GM21515 (cell line): ENCODE data around the gene MIGA1.
A peak's percentile ranks its signal among the peaks of the same experiment; 100 is the strongest.
"Not testable (repeated sequence)": the region's sequence is repeated elsewhere in the genome, so short reads cannot be mapped to it uniquely, and the experiment has no call there.

Experiments
- ATAC-seq: cut with Tn5 transposase; IDR thresholded peaks from one replicate; pipeline ENCODE4 v1.9.1; 2021; ENCODE audit not compliant: unreplicated experiment

MIGA1 gene

DNA sequence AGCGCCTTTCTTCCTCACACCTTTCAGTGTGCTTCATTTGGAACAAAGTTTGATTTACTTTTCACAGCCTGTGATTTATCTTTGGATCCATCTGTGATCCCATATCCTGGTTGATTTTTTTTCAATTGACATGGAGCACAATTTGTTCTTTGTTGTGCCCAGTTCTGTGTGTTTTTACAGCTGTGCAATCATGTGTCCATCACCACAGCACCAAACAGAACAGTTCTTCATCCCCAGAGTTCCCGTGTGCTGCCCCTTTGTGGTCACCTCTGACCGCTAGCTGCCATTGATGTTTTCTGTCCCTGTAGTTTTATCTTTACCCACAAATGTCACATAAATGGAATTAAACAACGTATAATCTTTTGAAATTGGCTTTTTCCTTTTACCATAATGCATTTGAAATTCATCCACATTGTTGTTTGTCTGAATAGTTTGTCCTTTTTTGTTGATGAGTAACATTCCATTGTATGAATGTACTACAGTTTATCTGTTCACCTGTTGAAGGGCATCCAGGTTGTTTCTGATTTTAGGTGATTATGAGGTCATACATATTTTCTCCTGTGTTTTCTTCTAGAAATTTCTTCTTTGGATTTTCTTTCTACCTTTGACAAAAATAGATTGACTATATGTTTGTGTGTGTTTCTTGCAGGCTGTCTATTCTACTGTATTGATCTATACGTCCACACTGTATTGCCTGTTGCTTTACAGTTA lies 17.4 kb downstream of the MIGA1 start:
- no peak for ATAC-seq

DNA sequence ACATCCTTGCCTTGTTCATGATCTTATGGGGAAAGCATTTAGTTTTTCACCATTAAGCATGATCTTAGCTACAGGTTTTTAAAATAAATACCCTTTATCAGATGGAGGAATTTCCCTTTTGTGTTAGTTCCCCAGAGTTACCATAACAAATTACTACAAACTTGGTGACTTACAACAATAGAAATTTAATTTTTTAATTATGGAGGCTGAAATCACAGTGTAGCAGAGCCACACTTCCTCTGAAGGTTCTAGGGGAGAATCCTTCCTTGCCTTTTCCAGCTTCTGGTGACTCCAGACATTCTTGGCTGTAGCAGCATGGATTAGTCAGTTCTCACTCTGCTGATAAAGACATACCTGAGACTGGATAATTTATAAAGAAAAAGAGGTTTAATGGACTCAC lies 18.5 kb downstream of the MIGA1 start:
- no peak for ATAC-seq

DNA sequence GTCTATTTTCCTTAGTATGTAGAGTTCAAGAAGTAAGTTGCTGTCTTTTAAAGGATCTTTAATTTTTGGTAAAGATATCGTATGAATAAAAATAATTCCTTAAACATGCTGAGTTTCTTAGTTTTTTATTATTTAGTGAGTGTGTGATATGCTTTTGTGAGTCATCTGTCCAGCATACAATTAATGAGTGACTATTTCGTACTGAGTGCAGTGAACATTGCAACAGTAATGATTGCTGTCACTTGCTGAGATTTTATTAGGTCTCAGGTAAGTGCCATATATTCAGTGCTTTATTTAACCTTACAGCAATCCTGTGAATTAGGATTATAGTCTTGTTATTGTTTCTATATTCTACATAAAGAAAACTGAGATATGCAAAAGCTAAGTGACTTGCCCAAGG lies 22.6 kb downstream of the MIGA1 start:
- ATAC-seq: no peak

DNA sequence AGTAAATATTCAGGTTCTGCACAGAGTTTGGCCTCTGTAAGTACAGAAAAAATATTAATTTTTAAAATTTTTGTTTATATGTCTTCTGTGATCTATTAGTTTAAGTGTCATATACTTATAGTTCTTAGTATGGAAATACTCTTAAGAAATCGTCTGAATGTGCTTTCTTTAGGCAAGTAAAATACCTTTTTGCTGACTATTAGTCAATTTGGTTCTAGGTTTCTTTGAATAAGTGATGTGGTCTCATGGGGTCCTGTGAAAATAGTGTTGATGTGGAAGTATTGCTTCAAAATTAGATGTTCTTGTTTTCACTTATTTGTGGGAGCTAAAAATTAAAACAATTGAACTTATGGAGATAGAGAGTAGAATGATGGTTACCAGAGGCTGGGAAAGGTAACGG lies 23.9 kb downstream of the MIGA1 start:
- no peak for ATAC-seq

DNA sequence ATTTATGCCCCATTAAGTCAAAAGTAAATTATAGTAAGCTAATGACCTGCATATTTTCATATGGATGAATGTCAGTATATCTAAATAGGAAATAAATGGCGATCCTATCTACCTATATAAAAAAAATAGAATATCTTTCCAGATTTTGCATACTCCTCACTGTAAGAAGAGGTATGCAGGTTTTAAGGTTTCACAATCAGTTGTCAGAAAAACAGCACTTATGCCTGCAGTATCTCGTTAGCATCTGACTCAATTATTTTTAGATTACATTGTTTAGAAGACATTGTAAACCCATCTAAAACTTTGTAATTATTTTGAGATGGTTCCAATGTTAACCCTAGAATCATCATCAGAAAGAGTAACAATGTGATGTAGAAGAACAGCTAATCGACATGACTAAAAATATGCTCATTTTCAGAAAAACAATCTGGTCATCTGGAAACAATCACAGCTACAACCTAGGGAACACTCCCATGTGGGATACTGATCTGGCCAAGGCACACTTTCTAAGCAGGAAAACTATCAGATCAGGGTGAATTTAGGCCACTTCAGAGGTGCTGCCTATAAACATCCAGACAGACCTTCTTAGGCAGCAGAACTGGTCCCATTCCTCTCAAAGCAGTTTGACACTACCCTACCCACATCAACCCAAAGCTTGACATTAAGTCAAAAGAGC lies 30.5 kb downstream of the MIGA1 start:
- ATAC-seq: not testable (repeated sequence)

DNA sequence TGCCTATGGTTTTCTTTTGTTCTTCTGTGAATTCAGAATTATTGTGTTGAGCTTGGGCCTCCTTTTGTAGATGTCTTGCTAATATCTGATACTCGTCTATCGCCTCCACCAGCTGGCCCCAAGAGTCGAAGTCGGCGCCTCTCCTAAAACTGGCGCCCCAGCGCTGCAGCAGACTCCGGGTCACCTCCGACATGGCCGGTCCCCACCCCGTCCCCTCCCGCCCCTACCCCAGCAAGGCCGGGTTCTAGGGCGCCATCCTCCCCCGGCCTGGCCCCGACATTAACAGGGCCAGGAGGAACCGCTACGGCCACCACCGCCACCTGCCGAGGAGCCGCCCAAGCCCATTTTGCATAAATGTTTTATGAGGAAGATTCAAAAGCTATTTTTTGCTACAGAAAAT lies 32.1 kb downstream of the MIGA1 start:
- not testable (repeated sequence) for ATAC-seq

DNA sequence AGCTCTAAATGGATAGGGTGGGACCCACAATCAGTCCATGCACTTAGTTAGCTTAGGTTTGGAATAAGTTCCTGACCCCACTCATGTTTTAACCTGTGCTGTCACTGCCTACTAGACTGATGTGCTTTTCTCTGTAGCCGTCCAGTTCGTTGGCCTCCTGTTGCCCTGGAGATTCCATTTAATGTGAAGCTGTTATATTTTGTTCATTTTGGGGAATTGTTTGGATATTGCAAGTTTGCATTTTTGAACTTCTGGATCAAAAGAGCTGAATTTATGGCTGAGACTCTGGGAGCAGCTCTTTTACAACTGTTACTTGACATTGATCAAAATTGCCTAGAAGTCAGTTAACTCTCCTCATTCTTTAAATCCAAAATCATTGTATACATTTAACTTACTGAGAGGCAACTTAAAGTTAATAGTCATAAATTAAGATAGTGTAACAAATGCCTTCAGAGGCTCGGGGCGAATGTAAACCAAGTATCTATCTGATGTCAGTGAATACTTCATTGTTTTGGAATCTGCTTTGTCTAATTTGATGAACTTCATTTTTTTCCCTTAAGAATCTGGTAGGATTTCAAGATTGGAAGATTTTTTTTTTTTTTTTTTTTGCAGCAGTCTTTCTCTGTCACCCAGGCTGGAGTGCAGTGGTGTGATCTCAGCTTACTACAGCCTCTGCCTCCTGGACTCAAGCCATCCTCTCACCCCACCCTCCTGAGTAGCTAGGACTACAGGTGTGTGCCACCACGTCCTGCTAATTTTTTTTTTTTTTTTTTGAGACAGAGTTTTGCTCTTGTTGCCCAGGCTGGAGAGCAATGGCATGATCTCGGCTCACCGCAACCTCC lies 38.1 kb downstream of the MIGA1 start:
- no peak for ATAC-seq

DNA sequence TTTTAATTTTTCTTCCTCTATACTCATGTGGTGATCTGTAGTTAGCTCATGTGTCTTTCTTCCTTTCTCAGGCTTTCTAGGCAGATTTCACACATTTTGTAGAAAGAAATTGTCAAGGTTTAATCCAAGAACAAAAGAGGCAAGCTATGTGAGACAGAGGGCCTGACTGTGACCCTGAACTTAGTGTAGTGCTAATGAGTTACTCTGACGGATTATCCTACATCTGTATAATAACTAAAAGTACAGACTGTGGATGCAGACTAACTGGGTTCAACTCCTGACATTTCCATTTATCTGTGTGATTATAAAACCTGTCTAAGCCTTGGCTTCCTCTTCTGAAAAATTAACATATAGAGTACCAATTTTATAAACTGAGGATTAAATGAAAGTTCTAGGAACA lies 40.7 kb downstream of the MIGA1 start:
- no peak for ATAC-seq

DNA sequence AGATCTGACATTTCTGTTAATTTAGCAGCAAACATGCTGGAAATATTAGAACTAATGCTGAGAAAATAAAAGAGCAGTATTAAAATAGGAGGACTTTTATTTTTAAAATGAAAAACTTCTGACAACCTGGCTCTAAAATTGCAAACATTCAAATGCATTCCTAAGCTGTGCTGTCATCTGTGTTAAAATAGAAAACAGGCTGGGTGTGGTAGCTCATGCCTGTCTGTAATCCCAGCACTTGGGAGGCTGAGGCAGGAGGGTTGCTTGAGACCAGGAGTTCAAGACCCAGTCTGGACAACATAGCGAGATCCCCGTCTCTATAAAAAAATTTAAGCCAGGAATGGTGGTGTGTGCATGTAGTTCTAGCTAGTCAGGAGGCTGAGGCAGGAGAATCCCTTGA lies 44.6 kb downstream of the MIGA1 start:
- ATAC-seq: no peak

DNA sequence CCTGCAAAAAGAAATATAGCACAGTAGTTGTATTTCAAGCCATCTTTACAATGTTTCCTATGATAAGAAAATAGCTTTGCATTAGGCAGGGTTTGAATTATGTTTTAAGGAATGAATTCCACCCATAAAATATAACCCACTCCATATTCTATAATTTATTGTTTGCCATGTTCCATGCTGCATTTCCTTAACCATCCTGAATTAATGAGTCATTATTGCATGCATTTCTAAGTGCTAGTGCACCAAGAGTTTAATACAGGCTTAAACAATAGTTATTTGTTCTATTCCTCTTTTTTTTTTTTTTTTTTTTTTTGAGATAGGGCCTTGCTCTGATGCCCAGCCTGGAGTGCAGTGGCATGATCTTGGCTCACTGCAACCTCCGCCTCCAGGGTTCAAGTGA lies 45.2 kb downstream of the MIGA1 start:
- ATAC-seq: no peak

DNA sequence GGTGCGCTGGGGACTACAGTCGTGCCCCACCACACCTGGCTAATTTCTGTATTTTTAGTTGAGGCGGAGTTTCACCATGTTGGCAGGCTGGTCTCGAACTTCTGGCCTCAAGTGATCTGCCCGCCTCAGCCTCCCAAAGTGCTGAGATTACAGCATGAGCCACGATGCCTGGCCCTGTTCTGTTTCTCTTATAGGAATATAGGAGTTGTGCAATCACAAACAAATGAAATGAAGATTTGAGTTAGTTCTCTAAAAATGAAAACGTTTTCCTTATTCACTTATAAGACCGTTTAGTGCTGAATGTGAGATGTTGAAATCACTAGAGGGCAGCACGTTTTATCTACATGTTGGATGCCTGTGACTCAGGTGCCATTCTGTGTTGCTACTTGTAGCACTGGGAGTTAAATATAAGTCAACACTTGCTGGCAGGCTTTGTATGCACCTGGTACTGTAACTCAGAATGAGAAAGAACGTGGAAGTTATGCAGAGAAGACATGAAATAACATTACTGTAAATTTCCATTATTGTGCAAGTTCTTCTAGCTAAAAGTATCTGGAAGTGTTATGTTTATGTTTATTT lies 45.8 kb downstream of the MIGA1 start:
- ATAC-seq: peak; percentile 59

DNA sequence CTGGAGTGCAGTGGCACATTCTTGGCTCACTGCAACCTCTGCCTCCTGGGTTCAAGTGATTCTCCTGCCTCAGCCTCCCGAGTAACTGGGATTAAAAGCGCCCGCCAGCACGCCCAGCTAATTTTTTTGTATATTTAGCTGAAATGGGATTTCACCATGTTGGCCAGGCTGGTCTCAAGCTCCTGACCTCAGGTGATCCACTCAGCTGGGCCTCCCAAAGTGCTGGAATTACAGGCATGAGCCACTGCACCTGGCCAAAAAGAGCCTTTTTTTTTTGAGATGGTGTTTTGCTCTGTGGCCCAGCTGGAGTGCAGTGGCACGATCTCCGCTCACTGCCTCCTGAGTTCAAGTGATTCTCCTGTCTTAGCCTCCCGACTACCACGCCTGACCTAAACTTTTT lies 47.4 kb downstream of the MIGA1 start:
- ATAC-seq: not testable (repeated sequence)

DNA sequence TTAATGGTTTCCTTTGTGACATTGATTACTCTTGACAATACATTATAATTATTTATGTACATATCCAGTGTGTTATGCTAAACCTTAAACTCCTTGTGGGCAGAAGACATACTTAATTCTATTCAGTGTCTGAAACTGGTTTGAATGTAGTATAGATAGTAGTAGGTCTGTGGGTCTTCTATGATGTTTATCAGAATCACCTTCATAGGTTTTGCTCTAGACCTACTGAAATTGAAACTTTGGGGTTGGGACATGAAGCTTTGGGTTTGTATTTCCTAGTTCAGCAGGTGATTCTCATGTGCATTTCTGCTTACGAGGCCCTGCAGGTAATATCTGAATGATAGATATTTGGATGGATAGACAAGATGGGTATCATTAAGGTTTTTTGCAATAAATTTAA lies 48.6 kb downstream of the MIGA1 start:
- ATAC-seq: no peak

DNA sequence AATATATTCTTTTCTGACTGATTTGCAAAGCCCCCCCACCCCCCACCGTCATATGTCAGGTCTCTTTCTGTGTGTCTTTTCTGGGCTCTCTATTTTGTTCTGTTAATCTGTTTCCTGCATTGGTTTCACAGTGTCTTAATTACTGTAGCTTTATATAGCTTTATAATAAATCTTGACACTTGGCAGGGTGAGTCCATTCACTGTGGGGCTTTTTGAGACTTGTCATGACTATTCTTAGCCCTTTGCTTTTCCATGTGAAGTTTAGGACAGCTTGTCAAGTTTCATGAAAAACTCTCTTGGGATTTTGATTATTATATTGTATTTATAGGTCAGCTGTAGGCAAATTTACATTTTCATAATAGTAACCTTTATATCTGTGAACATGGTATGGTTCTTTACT lies 50.4 kb downstream of the MIGA1 start:
- no peak for ATAC-seq

DNA sequence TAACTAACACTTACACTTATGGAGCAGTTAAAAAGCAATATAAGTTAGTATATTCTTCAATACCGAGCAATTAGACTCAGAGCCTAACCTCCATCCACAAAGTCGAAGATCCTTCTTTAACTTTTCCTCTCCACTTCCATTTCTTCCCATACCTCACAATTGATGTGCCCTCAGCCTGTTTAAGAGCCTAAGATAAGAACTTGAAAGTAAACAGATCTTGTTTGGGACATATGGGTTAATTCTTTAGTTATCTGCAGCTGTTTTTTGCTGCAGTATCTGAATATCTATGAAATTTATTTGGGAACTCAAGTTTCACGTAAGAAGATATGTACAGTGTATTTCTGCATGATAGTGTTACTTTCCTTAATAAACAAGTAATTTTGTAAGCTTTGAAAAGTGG lies 51.5 kb downstream of the MIGA1 start:
- no peak for ATAC-seq

DNA sequence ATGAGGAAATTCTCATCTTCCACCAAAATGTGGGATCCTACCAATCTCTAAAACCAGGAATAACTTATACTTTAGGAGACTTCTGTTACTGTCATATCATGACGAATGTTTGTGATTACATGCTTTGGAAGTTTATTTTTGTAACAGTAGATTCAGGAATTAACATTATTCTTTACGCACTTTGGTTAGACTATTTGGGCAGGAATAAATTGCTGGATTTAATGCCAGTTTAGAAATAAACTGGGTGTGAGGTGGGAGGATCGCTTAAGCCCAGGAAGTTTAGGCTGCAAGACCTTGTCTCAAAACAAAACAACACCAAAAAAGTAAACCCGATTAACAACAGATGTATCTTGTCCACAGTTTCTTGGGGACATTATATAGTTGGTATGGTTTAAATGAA lies 52.1 kb downstream of the MIGA1 start:
- ATAC-seq: no peak

DNA sequence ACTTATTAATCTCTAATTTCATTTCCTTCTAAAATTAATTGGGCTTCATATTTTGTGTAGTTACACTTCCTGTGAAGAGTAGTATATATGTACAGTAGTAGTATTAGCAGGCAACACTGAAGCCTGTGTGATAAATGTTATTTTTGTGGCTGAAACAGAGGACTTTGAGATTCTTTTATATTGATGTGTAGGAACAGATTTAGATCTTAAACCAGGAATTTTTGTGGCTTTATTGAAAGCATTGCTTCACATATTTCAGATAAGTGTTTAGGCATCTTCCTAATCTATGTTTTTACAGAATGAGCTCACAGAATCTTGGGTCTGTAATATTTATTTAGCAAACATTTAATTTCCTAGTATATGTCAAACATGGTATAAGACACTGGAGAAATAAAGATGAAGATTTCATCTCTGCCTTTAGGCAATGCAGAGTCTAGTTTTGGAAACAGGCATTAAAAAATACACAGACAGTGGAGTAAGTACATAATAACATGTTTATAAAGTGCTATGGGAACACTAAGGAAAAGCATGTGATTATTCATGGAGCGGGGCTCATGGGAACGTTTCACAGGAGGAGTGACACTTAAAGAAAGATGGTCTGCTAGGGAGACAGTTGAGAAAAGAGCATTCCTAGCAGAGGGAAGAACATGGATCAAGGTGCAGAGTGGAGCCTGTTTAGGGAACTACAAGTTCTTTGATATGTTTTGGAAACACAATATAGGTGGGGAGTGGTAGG lies 52.7 kb downstream of the MIGA1 start:
- no peak for ATAC-seq

DNA sequence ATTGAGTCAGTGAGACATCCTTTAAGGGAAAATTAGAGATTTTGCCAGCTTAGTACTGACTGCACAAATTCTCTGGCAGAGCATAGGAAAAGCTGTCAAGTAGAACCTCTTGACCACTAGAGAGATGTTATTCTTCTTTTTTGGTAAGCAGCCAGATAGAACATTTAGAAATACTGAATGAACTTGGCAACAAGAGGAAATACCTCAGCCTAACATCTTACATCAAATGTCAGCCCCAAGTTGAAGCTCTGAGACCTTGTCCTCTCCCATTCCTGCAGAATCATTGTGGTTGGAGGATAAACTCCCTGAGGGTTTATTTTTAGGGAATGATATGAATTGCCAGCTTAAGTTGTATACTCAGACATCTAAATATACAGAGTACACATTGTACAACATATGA lies 53.5 kb downstream of the MIGA1 start:
- ATAC-seq: no peak

DNA sequence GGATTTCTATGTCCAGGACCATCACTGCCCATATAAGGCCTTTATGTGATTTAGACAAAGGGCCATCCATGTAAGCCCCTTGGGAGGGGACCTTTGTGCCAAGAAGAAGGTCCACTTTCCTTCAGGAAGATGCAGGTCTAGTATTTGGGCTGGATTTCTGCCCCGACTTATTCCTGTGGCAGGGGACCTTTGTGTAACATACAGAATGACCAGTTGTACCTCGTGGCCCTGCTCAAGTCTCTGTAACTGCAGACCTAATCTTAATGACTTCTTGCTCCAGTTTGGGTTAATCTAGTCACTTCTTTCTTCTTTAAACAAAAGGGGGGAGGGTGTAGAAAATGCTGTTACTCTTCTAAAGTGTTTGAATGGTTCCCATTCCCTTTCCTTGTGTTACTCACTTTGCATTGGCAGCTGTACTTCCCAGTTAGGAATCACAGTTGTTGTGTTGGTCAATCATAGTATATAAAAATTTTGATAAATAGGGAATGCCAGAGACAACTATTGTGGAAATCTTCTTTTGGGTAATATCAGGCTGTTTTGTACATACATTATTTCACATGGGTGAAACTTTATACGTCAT lies 54.2 kb downstream of the MIGA1 start:
- ATAC-seq: no peak

DNA sequence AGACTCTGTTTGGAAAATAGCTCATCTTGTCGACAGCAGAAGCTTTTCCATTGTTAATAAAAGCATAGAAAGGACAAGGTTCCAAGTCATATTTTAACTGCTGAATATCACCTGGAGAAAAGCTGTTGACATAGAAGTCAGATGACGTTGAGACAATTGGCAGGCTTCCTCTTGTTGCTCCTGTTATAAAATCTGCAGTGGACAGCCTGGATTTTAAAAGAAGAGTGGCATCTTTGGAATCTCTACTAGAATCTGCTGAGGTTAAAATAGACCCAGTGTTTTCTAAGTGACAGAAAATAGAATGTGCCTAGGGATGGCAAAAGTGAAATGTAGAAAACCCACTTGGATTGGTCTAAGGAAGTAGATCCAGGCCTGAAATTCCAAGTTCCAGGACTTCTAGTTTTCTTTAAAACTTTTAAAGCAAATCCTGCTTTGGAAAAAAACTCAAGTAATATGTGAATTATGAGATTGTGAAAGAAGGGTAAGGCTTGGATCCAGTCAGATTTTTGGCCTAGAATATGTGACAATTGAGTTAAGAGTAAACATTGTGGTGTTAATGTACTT lies 55.4 kb downstream of the MIGA1 start:
- no peak for ATAC-seq
